ENCODE results near the gene ACTC1. TPM values are rescaled to one million over a fixed set of nuclear protein-coding genes. Genes with fewer than 3 reads are reported as not detected.

Gene ACTC1
- total and polyA plus RNA-seq, 10 of the 15 experiments (the other 5 are each of a cell fraction or from before 2014, with no cell fraction given) = 1.6 TPM; not detected in 9

GRCh38 chr15:34782901-34783300, 12.4 kb downstream of the ACTC1 start:
- Histone ChIP-seq H3K4me1 (ENCODE audit: control insufficient read depth, insufficient read depth, low read length) (no peaks in the 10 kb centered on the region), H3K4me3 (no peak overlapping the region)
- no peak for ATAC-seq

More at GRCh38 chr15:34782901-34783300, 12.4 kb downstream of the ACTC1 start:
- in situ Hi-C loops (cut with MboI) = no loop called here
- RAD21 ChIA-PET (ENCODE audit: unreplicated experiment) = no interaction called here
- no peak for DNase-seq (ENCODE audit: low read depth, low spot score)
- TF ChIP-seq TCF7 (IDR thresholded peaks at IDR 0.05; ENCODE audit: borderline replicate concordance) = no peak
- TF ChIP-seq RELB (IDR thresholded peaks at IDR 0.05; ENCODE audit: low read depth) = no peak
- no peak for TF ChIP-seq SRF (IDR thresholded peaks at IDR 0.05; ENCODE audit: low read depth in 2 of 2, low read length in 2 of 2)
- no peak for TF ChIP-seq ZNF622 (IDR thresholded peaks at IDR 0.05)
- TF ChIP-seq RAD51 (IDR thresholded peaks at IDR 0.05) = no peak
- no peak for TF ChIP-seq NKRF (conservative IDR thresholded peaks at IDR 0.05)
- no peak for TF ChIP-seq HDAC6 (IDR thresholded peaks at IDR 0.05; ENCODE audit: unreplicated experiment)
- no peak for TF ChIP-seq CBX3 (IDR thresholded peaks at IDR 0.05; ENCODE audit: borderline replicate concordance, low read depth)
- no peak for TF ChIP-seq SMARCA5 (IDR thresholded peaks at IDR 0.05)
- TF ChIP-seq SMAD1 (IDR thresholded peaks at IDR 0.05; ENCODE audit: low read depth, partially characterized antibody) = no peak
- no peak for TF ChIP-seq ASH2L (IDR thresholded peaks at IDR 0.05; ENCODE audit: borderline replicate concordance, low read depth)
- no peak for TF ChIP-seq BCL11A (IDR thresholded peaks at IDR 0.05; ENCODE audit: low read depth, low read length)
- H4K20me1 ChIP-seq (ENCODE audit: control insufficient read depth, insufficient read depth) = no peaks in the 10 kb centered on the region
- intact Hi-C loops (cut with micrococcal nuclease; ENCODE audit: unreplicated experiment) = no loop called here
- H3K27me3 ChIP-seq (replicated peaks in 1 of 2; ENCODE audit: control insufficient read depth in 2 of 2, insufficient read depth in 2 of 2, low read length in 1 of 2) = peaks cover 0 to 2% of the 10 kb centered on the region in 2 experiments; a peak in 1 of 4 replicates
- H3K9ac ChIP-seq (ENCODE audit: control insufficient read depth, insufficient read depth, low read length) = no peak overlapping the region
- WGBS (ENCODE audit: insufficient coverage, insufficient replicate concordance, low lambda C conversion rate, missing lambda C conversion rate) = 23% methylated on average over 3 of the region's 3 CpGs
- H2AFZ ChIP-seq (ENCODE audit: control insufficient read depth, low read depth, low read length) = no peak overlapping the region
- CTCF ChIA-PET = no interaction called here
- no peaks in the 10 kb centered on the region for H3K36me3 ChIP-seq (ENCODE audit: control insufficient read depth in 2 of 2, insufficient read depth in 2 of 2, low read length in 1 of 2)
- SMC1A ChIA-PET (ENCODE audit: uncharacterized antibody, unreplicated experiment) = no interaction called here
- POLR2A ChIA-PET = no interaction called here
- FAIRE-seq = no peak
- no peaks in the 10 kb centered on the region for H3K79me2 ChIP-seq (ENCODE audit: control insufficient read depth, insufficient read depth, low read length)
- no peak overlapping the region for H3K4me2 ChIP-seq (ENCODE audit: control insufficient read depth, insufficient read depth)
- no peak overlapping the region for H3K27ac ChIP-seq (ENCODE audit: control insufficient read depth, insufficient read depth)
- H3K9me3 ChIP-seq (replicated peaks; ENCODE audit: control insufficient read depth, insufficient read depth, low read length) = no peaks in the 10 kb centered on the region
- BruUV-seq (replicated peaks) = no TSS peak

Data from GM12878 (cell line).